Measurements from ENCODE around the gene THBS2.

Gene THBS2

DNA sequence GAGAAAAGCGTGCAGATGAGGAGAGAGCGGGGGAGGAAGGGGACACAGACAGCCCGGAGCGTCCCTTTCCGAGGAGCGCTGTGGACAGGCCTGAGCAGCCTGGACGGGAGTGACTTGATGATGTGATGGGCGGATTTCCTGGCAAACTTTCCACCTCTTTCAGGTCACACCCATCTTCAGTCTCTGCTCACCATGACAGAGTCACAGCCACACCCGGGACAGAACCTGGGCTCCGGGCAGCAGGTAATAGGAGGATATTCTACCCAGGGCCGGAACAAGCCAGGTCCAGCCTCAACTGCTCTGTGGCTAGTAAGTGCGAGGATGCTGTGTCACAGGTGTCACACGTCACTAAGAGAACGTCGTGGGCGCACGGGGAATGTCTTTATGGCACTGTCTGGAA lies 84.3 kb downstream of the THBS2 start:
- TF ChIP-seq ZFX (IDR thresholded peaks at IDR 0.05; ENCODE audit: borderline replicate concordance) (no peak), CTCF (IDR thresholded peaks at IDR 0.05) (no peak)
- no peak overlapping the region for H3K27ac ChIP-seq

GRCh38 chr6:169168706-169169105 lies 84.9 kb downstream of the THBS2 start:
- TF ChIP-seq ZFX (IDR thresholded peaks at IDR 0.05; ENCODE audit: borderline replicate concordance) (no peak), CTCF (IDR thresholded peaks at IDR 0.05) (no peak)
- H3K27ac ChIP-seq: no peak overlapping the region

- TF ChIP-seq CTCF (IDR thresholded peaks at IDR 0.05) (no peak), ZFX (IDR thresholded peaks at IDR 0.05; ENCODE audit: borderline replicate concordance) (no peak)
- H3K27ac ChIP-seq: no peak overlapping the region
Measured at GRCh38 chr6:169168302-169168630, 85.4 kb downstream of the THBS2 start.

DNA sequence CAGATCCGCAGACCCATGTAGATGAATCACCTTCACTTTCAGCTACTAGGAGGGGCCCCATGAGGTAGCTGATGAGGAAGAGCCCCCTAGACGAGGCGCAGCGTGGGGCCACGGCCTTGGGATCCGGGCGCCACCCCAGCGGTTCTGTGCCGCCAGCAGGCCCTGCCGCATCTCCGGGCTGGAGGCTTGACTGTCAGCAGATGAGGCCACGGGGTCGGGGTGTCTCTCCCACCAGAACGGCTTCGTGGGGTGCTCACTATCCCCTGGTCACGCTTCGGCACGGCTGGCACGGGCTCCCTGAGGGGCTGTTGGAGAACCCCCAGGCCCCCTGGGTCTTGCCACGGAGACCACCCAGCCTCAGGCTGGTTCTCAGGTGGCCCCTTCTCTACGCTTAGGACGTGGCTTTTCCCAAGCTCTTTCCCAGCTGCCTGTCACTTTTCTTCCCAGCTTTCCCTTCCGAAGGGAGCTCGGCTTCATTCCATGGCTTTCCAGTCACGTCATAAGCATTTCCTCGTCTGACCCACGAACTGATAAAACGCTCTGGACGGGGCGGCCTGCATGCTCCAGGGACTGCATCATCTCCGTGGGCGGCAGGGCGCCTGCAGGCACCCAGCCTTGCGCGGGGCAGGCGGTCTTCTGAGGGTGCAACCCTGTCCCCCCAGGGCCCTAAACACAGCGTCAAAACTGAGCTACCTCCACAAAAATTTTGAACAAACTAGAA lies 85.9 kb downstream of the THBS2 start:
- TF ChIP-seq ZFX (IDR thresholded peaks at IDR 0.05; ENCODE audit: borderline replicate concordance): no peak
- no peak for TF ChIP-seq CTCF (IDR thresholded peaks at IDR 0.05)
- no peak overlapping the region for H3K27ac ChIP-seq

GRCh38 chr6:169166896-169167580 lies 86.6 kb downstream of the THBS2 start:
- H3K27ac ChIP-seq: no peak overlapping the region
- TF ChIP-seq ZFX (IDR thresholded peaks at IDR 0.05; ENCODE audit: borderline replicate concordance) (no peak), CTCF (IDR thresholded peaks at IDR 0.05) (no peak)
